ENCODE results near the gene ALAD.
A peak's percentile ranks its signal among the peaks of the same experiment; 100 is the strongest.
"Not testable (repeated sequence)": the region's sequence is repeated elsewhere in the genome, so short reads cannot be mapped to it uniquely, and the experiment has no call there.

Gene ALAD

GRCh38 chr9:113401027-113401792 lies at the start of gene ALAD:
ALAD (minus strand) TSS chr9:113401284; CDS start chr9:113393559, 7,725 bp downstream.
- Histone ChIP-seq H3K4me3 (ENCODE audit: low read depth in 1 of 2, low read length in 2 of 2) (peak within 1 kb of the TSS; percentile 78 to 87), H3K9me3 (ENCODE audit: low read length) (no peaks in the 10 kb centered on the region), H3K27ac (ENCODE audit: low read depth, low read length) (peak within 1 kb of the TSS; percentile 74), H3K9ac (ENCODE audit: low read length) (peak within 1 kb of the TSS; percentile 81), H3K27me3 (ENCODE audit: control insufficient read depth in 1 of 2, insufficient read depth in 2 of 2, low read length in 2 of 2) (no peaks in the 10 kb centered on the region), H3K4me1 (ENCODE audit: insufficient read depth, low read length) (peaks cover 17% of the 10 kb centered on the region), H3K36me3 (ENCODE audit: insufficient read depth, low read length) (no peaks in the 10 kb centered on the region)

- no peak overlapping the region for H3K27ac ChIP-seq (ENCODE audit: low read depth, low read length)
- no peaks in the 10 kb centered on the region for H3K9me3 ChIP-seq (ENCODE audit: low read length)
- no peak overlapping the region for H3K4me3 ChIP-seq (ENCODE audit: low read depth in 1 of 2, low read length in 2 of 2)
- no peaks in the 10 kb centered on the region for H3K36me3 ChIP-seq (ENCODE audit: insufficient read depth, low read length)
- H3K9ac ChIP-seq (ENCODE audit: low read length), result no peak overlapping the region
- H3K4me1 ChIP-seq (ENCODE audit: insufficient read depth, low read length), result peaks cover 9% of the 10 kb centered on the region
- no peaks in the 10 kb centered on the region for H3K27me3 ChIP-seq (ENCODE audit: control insufficient read depth in 1 of 2, insufficient read depth in 2 of 2, low read length in 2 of 2)
Measured at GRCh38 chr9:113449376-113449775, 48.3 kb upstream of the ALAD start.

- Histone ChIP-seq H3K4me1 (ENCODE audit: insufficient read depth, low read length) (peaks cover 5% of the 10 kb centered on the region), H3K9me3 (ENCODE audit: low read length) (no peaks in the 10 kb centered on the region), H3K36me3 (ENCODE audit: insufficient read depth, low read length) (no peaks in the 10 kb centered on the region), H3K4me3 (ENCODE audit: low read depth in 1 of 2, low read length in 2 of 2) (no peak overlapping the region), H3K27me3 (ENCODE audit: control insufficient read depth in 1 of 2, insufficient read depth in 2 of 2, low read length in 2 of 2) (no peaks in the 10 kb centered on the region), H3K27ac (ENCODE audit: low read depth, low read length) (no peak overlapping the region), H3K9ac (ENCODE audit: low read length) (no peak overlapping the region)
Measured at GRCh38 chr9:113446323-113446740, 45.2 kb upstream of the ALAD start.

GRCh38 chr9:113444736-113445135 lies 43.7 kb upstream of the ALAD start:
- peaks cover 5% of the 10 kb centered on the region for H3K4me1 ChIP-seq (ENCODE audit: insufficient read depth, low read length)
- H3K9me3 ChIP-seq (ENCODE audit: low read length), result no peaks in the 10 kb centered on the region
- H3K36me3 ChIP-seq (ENCODE audit: insufficient read depth, low read length), result no peaks in the 10 kb centered on the region
- H3K27ac ChIP-seq (ENCODE audit: low read depth, low read length), result no peak overlapping the region
- no peak overlapping the region for H3K9ac ChIP-seq (ENCODE audit: low read length)
- no peak overlapping the region for H3K4me3 ChIP-seq (ENCODE audit: low read depth in 1 of 2, low read length in 2 of 2)
- no peaks in the 10 kb centered on the region for H3K27me3 ChIP-seq (ENCODE audit: control insufficient read depth in 1 of 2, insufficient read depth in 2 of 2, low read length in 2 of 2)

- H3K9ac ChIP-seq (ENCODE audit: low read length); H3K4me1 ChIP-seq (ENCODE audit: insufficient read depth, low read length); H3K27me3 ChIP-seq (ENCODE audit: control insufficient read depth in 1 of 2, insufficient read depth in 2 of 2, low read length in 2 of 2); H3K9me3 ChIP-seq (ENCODE audit: low read length); H3K4me3 ChIP-seq (ENCODE audit: low read depth in 1 of 2, low read length in 2 of 2); H3K36me3 ChIP-seq (ENCODE audit: insufficient read depth, low read length); H3K27ac ChIP-seq (ENCODE audit: low read depth, low read length): not testable (repeated sequence)
Measured at GRCh38 chr9:113437716-113438115, 36.6 kb upstream of the ALAD start.

- Histone ChIP-seq H3K9me3 (ENCODE audit: low read length) (no peaks in the 10 kb centered on the region), H3K36me3 (ENCODE audit: insufficient read depth, low read length) (no peaks in the 10 kb centered on the region), H3K27ac (ENCODE audit: low read depth, low read length) (no peak overlapping the region), H3K4me3 (ENCODE audit: low read depth in 1 of 2, low read length in 2 of 2) (no peak overlapping the region), H3K9ac (ENCODE audit: low read length) (no peak overlapping the region), H3K27me3 (ENCODE audit: control insufficient read depth in 1 of 2, insufficient read depth in 2 of 2, low read length in 2 of 2) (no peaks in the 10 kb centered on the region), H3K4me1 (ENCODE audit: insufficient read depth, low read length) (no peaks in the 10 kb centered on the region)
Measured at GRCh38 chr9:113436728-113437515, 35.8 kb upstream of the ALAD start.

- Histone ChIP-seq H3K27me3 (ENCODE audit: control insufficient read depth in 1 of 2, insufficient read depth in 2 of 2, low read length in 2 of 2) (no peaks in the 10 kb centered on the region), H3K4me1 (ENCODE audit: insufficient read depth, low read length) (no peaks in the 10 kb centered on the region), H3K9ac (ENCODE audit: low read length) (no peak overlapping the region), H3K36me3 (ENCODE audit: insufficient read depth, low read length) (no peaks in the 10 kb centered on the region), H3K9me3 (ENCODE audit: low read length) (no peaks in the 10 kb centered on the region), H3K27ac (ENCODE audit: low read depth, low read length) (no peak overlapping the region), H3K4me3 (ENCODE audit: low read depth in 1 of 2, low read length in 2 of 2) (no peak overlapping the region)
Measured at GRCh38 chr9:113431191-113431590, 30.1 kb upstream of the ALAD start.

GRCh38 chr9:113428062-113428615 lies 27.1 kb upstream of the ALAD start:
- no peaks in the 10 kb centered on the region for H3K27me3 ChIP-seq (ENCODE audit: control insufficient read depth in 1 of 2, insufficient read depth in 2 of 2, low read length in 2 of 2)
- no peak overlapping the region for H3K27ac ChIP-seq (ENCODE audit: low read depth, low read length)
- no peaks in the 10 kb centered on the region for H3K36me3 ChIP-seq (ENCODE audit: insufficient read depth, low read length)
- no peaks in the 10 kb centered on the region for H3K4me1 ChIP-seq (ENCODE audit: insufficient read depth, low read length)
- H3K4me3 ChIP-seq (ENCODE audit: low read depth in 1 of 2, low read length in 2 of 2), result no peak overlapping the region
- H3K9me3 ChIP-seq (ENCODE audit: low read length), result no peaks in the 10 kb centered on the region
- H3K9ac ChIP-seq (ENCODE audit: low read length), result no peak overlapping the region

GRCh38 chr9:113427629-113428028 lies 26.5 kb upstream of the ALAD start:
- H3K9me3 ChIP-seq (ENCODE audit: low read length), result no peaks in the 10 kb centered on the region
- no peaks in the 10 kb centered on the region for H3K27me3 ChIP-seq (ENCODE audit: control insufficient read depth in 1 of 2, insufficient read depth in 2 of 2, low read length in 2 of 2)
- H3K4me3 ChIP-seq (ENCODE audit: low read depth in 1 of 2, low read length in 2 of 2), result no peak overlapping the region
- no peaks in the 10 kb centered on the region for H3K36me3 ChIP-seq (ENCODE audit: insufficient read depth, low read length)
- H3K9ac ChIP-seq (ENCODE audit: low read length), result no peak overlapping the region
- H3K4me1 ChIP-seq (ENCODE audit: insufficient read depth, low read length), result no peaks in the 10 kb centered on the region
- H3K27ac ChIP-seq (ENCODE audit: low read depth, low read length), result no peak overlapping the region

- no peaks in the 10 kb centered on the region for H3K36me3 ChIP-seq (ENCODE audit: insufficient read depth, low read length)
- no peaks in the 10 kb centered on the region for H3K27me3 ChIP-seq (ENCODE audit: control insufficient read depth in 1 of 2, insufficient read depth in 2 of 2, low read length in 2 of 2)
- H3K4me3 ChIP-seq (ENCODE audit: low read depth in 1 of 2, low read length in 2 of 2), result no peak overlapping the region
- no peak overlapping the region for H3K9ac ChIP-seq (ENCODE audit: low read length)
- H3K27ac ChIP-seq (ENCODE audit: low read depth, low read length), result no peak overlapping the region
- no peaks in the 10 kb centered on the region for H3K4me1 ChIP-seq (ENCODE audit: insufficient read depth, low read length)
- no peaks in the 10 kb centered on the region for H3K9me3 ChIP-seq (ENCODE audit: low read length)
Measured at GRCh38 chr9:113426701-113427100, 25.6 kb upstream of the ALAD start.

- Histone ChIP-seq H3K27me3 (ENCODE audit: control insufficient read depth in 1 of 2, insufficient read depth in 2 of 2, low read length in 2 of 2) (no peaks in the 10 kb centered on the region), H3K4me1 (ENCODE audit: insufficient read depth, low read length) (no peaks in the 10 kb centered on the region), H3K9me3 (ENCODE audit: low read length) (no peaks in the 10 kb centered on the region), H3K36me3 (ENCODE audit: insufficient read depth, low read length) (no peaks in the 10 kb centered on the region), H3K27ac (ENCODE audit: low read depth, low read length) (no peak overlapping the region), H3K9ac (ENCODE audit: low read length) (no peak overlapping the region), H3K4me3 (ENCODE audit: low read depth in 1 of 2, low read length in 2 of 2) (no peak overlapping the region)
Measured at GRCh38 chr9:113425072-113425471, 24.0 kb upstream of the ALAD start.
